ENCODE measurements around the gene TRAPPC3L.

DNA sequence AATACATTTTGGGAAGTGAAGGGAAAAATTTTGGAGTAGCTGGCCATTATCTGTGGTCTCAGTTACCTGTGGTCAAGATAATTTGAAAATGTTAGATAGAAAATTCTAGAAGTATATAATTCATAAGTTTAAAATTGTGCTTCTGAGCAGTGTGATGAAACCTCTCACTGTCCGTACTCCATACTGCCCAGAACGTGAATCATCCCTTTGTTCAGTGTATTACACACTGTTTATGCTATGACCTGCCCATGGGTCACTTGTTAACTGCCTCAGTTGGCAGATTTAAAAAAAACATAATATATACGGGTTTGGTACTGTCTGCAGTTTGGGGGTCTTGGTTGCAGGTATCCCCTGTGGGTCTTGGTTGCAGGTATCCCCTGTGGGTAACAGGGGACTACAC is 38.2 kb downstream of the TRAPPC3L start:
- TF ChIP-seq PPARA (CRISPR knock-in tag; IDR thresholded peaks at IDR 0.05; ENCODE audit: borderline replicate concordance) (no peak), PATZ1 (CRISPR knock-in tag; IDR thresholded peaks at IDR 0.05; ENCODE audit: borderline replicate concordance) (no peak)
